ENCODE results near the gene UBE2O.

Gene UBE2O

GRCh38 chr17:76451506-76451905 is 1.4 kb downstream of the UBE2O start:
- H3K27ac ChIP-seq = peak overlapping the region; percentile 91; the same call in 1 of the 2 replicates
- no peak for TF ChIP-seq CTCF (conservative IDR thresholded peaks at IDR 0.05)

DNA sequence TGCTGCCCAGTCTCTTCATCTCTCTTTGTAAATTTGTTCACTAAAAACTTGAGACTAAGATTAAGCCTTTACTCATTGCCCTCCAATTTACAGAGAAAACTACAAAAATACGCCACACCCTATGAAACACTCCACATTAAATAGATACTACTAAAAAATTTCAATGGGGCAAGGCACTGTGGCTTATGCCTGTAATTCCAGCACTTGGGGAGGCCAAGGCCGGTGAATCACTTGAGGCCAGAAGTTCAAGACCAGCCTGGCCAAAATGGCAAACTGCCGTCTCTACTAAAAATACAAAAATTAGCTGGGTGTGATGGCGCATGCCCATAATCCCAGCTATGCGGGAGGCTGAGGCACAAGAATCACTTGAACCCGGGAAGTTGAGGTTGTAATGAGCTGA is 3.8 kb downstream of the UBE2O start:
- no peak for TF ChIP-seq CTCF (conservative IDR thresholded peaks at IDR 0.05)

DNA sequence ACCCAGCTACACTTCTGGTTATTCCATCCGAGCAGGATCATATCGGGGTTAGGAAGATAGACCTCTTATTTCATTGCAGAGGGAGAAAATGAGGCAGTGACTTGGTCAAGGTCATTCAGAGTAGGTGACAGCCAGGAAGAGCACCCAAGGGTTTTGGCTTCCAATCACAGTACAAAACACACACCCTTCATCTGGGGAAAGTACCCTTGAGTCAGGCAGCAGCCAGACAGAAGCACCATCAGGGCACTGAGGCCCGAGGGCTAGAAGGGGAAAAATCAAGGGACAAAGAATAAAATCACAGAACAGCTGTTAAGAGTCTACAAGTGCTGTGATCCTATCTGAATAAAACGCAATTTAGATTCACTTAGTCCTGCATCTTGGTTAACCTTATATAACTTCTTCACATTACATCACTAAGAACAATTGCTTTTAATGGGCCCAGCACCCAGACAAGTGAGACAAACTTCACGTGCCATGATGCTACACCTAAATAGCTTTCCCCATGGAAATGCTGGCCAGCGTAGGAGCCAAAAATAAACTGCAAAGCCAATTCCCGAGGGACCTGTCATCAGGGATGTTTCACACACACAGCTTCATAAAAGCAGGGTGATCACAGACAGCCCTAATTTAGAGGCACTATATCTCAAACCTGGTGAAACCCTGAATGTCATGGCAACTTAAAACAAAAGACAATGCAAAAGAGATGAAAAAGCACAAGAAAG is 4.9 kb downstream of the UBE2O start:
- no peak overlapping the region for H3K27ac ChIP-seq
- no peak for TF ChIP-seq CTCF (conservative IDR thresholded peaks at IDR 0.05)

More for the DNA sequence above, 3.8 kb downstream of the UBE2O start:
- no peak overlapping the region for H3K27ac ChIP-seq

DNA sequence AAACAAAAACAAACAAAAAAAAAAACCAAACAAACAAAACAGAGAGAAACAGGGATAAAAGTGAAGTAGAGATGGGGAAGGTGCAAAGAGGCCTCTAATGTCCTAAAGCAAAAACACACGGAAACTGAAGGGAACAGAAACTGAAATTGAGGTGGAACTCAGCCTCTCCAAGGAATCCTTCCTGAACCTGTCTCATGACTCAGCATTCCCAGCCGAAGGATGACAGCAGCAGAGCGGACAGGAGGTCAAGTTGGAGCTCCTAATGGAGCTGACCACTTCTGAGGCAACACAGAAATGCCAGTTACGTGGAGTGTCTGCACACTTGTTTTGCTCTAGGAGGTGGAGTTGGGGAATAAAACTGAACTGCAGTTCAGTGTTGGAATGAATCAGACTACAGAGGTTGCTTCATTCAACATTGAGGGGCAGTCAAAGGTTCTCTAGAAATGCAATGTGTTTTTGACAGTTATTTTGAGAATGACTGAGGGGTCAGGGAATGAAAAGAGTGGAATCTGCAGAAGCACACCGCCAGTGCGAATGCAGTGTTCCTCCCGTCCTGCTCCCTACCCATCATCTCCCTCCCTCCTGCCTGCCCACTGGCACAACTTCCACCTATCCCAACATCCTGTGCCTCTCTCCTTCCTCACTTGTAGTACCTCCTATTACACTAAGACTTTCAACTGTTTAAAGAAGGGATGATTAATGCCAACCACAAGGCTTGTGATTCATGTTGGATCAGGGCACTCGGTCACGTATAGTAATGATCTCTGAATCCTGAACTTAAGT is 6.3 kb downstream of the UBE2O start:
- no peak for TF ChIP-seq CTCF (conservative IDR thresholded peaks at IDR 0.05)
- H3K27ac ChIP-seq = no peak overlapping the region

DNA sequence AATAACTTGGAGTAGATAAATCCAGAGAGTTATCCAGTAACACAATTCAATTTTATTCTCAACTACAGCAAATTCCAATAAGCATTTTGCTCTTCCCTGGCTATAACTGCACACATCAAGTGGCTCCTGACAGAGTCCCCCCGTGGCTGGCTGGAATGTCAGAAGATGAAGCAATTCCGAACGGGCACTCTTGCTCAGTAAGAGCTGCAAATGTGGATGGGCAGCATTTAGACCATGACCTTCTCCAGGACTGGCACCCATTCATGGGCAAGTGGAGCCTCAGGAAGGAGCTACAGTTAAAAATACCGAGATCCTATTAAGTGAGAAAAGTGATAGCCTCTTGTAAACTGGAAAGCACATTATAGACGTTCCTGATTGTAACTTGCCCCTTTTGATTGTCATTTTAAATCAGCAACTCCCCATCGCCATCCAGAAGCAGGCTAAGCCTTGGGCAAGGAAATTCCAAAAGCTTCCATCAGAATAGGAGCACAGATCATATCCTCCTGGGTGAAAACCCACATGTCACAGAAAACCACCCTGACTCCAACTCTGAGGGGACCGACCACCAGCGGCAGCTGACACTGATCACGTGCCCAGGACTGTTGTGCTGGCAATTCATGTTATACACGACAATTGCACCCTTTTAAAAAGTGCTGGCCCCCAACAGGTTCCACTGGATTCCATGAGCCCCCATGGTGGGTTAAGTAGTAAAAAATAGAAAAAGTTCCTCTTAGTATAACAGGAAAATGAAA is 7.1 kb downstream of the UBE2O start:
- no peak overlapping the region for H3K27ac ChIP-seq

DNA sequence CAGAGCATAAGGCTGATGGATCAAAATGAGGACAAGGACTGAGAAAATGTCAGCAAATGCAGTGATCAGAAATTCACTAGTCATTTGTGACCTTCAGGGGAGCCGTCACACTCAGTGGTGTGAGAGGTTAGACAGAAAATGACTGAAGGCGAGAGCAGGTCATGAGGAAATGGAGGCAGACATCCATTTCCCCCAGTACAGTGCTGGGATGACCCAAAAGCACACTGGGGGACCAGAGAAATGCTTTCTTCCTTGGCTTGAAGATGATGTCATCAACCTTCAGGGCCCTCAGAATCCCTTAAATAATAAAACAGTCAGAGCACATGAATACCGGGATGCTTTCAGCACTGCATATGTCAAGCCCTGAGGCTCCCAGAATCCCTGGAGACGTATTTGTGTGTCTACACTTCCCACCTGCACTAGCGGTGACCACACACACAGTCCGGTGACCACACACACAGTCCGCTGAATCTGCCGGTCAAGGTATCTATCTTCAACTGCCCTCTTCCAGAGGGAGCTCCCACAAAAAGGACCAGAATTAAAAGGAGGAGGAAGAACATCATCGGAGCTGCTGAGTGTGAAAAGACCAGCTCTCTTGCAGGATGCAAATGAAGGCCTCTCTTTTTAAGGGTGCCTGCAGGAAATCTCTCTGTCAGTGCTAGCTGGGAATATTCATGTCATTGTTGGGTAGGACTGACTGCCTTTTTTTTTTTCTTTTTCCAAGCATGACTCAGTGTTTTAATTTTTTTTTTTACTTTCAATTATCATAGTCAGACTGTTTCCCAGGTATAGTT is 8.2 kb downstream of the UBE2O start:
- no peak overlapping the region for H3K27ac ChIP-seq
- no peak for TF ChIP-seq CTCF (conservative IDR thresholded peaks at IDR 0.05)

More for the DNA sequence above, 7.1 kb downstream of the UBE2O start:
- TF ChIP-seq CTCF (conservative IDR thresholded peaks at IDR 0.05) = no peak
